ENCODE measurements around the gene LENG9. TPM values are rescaled to one million over a fixed set of nuclear protein-coding genes. Genes with fewer than 3 reads are reported as not detected.
A peak's percentile ranks its signal among the peaks of the same experiment; 100 is the strongest.
"Not testable (repeated sequence)": the region's sequence is repeated elsewhere in the genome, so short reads cannot be mapped to it uniquely, and the experiment has no call there.

The LENG9 gene
- total RNA-seq, 2 experiments from 2014 or later: 5.3 to 5.6 TPM

GRCh38 chr19:54446349-54446748 is 17.2 kb downstream of the LENG9 start:
- H3K4me1 Mint-ChIP-seq (ENCODE audit: low read depth): peaks cover 36% of the 10 kb centered on the region
- POLR2A ChIA-PET, H3K4me3 Mint-ChIP-seq, H3K27ac Mint-ChIP-seq, DNase-seq, H3K9me3 Mint-ChIP-seq, H3K27me3 Mint-ChIP-seq: not testable (repeated sequence)
- H3K36me3 Mint-ChIP-seq: peaks cover 36% of the 10 kb centered on the region
- CTCF ChIA-PET: interaction anchor here (0.6 kb wide), 1 partner anchor 703 kb away, joined by 3 read pairs; the partner anchor contains the start of gene TNNT1
- intact Hi-C loops (cut with micrococcal nuclease): loop anchor here (5.0 to 10.0 kb wide), 3 partner anchors 289 to 1208 kb away; partner anchors contain the start of genes LENG1, PRPF31, TFPT and U2AF2

- Mint-ChIP-seq H3K27ac (no peak overlapping the region), H3K4me3 (no peak overlapping the region), H3K36me3 (peaks cover 21% of the 10 kb centered on the region), H3K4me1 (ENCODE audit: low read depth) (peaks cover 22% of the 10 kb centered on the region), H3K9me3 (no peaks in the 10 kb centered on the region), H3K27me3 (peaks cover 2% of the 10 kb centered on the region)
- DNase-seq: no peak
- ChIA-PET POLR2A (no interaction called here), CTCF (no interaction called here)
- intact Hi-C loops (cut with micrococcal nuclease): loop anchor here (5.0 to 10.0 kb wide), 3 partner anchors 287 to 1210 kb away; partner anchors contain the start of genes LENG1, PRPF31, TFPT and U2AF2
Observed at GRCh38 chr19:54444737-54445136, 18.8 kb downstream of the LENG9 start.

- Mint-ChIP-seq H3K36me3 (peaks cover 13% of the 10 kb centered on the region), H3K27ac (no peak overlapping the region), H3K4me3 (no peak overlapping the region), H3K9me3 (no peaks in the 10 kb centered on the region), H3K4me1 (ENCODE audit: low read depth) (peaks cover 3% of the 10 kb centered on the region), H3K27me3 (no peaks in the 10 kb centered on the region)
- POLR2A ChIA-PET: interaction anchor here (1.7 kb wide), 1 partner anchor 13 kb away, joined by 4 read pairs; no protein-coding TSS in a partner anchor
- intact Hi-C loops (cut with micrococcal nuclease): loop anchor here (10.0 kb wide), 2 partner anchors 326 to 1214 kb away; partner anchors contain the start of genes PRPF31, TFPT and U2AF2
- DNase-seq: no peak
- CTCF ChIA-PET: interaction anchor here (1.0 kb wide), 1 partner anchor 10 kb away, joined by 3 read pairs; no protein-coding TSS in a partner anchor
Observed at GRCh38 chr19:54440641-54441040, 22.9 kb downstream of the LENG9 start.

GRCh38 chr19:54439174-54439851 is 24.3 kb downstream of the LENG9 start:
- Mint-ChIP-seq H3K27me3 (no peaks in the 10 kb centered on the region), H3K27ac (no peak overlapping the region), H3K4me3 (no peak overlapping the region), H3K4me1 (ENCODE audit: low read depth) (peaks cover 11% of the 10 kb centered on the region), H3K36me3 (peaks cover 7% of the 10 kb centered on the region), H3K9me3 (no peaks in the 10 kb centered on the region)
- DNase-seq: peak; percentile 36
- POLR2A ChIA-PET: interaction anchor here (1.5 kb wide), 1 partner anchor 9 kb away, joined by 4 read pairs; no protein-coding TSS in a partner anchor
- CTCF ChIA-PET: interaction anchor here (1.5 to 2.3 kb wide), 3 partner anchors 9 to 24 kb away, joined by 4 to 14 read pairs (median 5); partner anchors contain the start of genes LENG8 and TTYH1
- intact Hi-C loops (cut with micrococcal nuclease): no loop called here

GRCh38 chr19:54436628-54437252 is 26.8 kb downstream of the LENG9 start:
- POLR2A ChIA-PET: no interaction called here
- DNase-seq: no peak
- Mint-ChIP-seq H3K36me3 (no peaks in the 10 kb centered on the region), H3K27ac (no peak overlapping the region), H3K9me3 (no peaks in the 10 kb centered on the region), H3K4me3 (no peak overlapping the region), H3K4me1 (ENCODE audit: low read depth) (peaks cover 13% of the 10 kb centered on the region), H3K27me3 (no peaks in the 10 kb centered on the region)
- intact Hi-C loops (cut with micrococcal nuclease): no loop called here
- CTCF ChIA-PET: no interaction called here

- Mint-ChIP-seq H3K27me3 (no peaks in the 10 kb centered on the region), H3K4me1 (ENCODE audit: low read depth) (peaks cover 14% of the 10 kb centered on the region), H3K27ac (no peak overlapping the region), H3K4me3 (no peak overlapping the region), H3K36me3 (no peaks in the 10 kb centered on the region), H3K9me3 (no peaks in the 10 kb centered on the region)
- intact Hi-C loops (cut with micrococcal nuclease): no loop called here
- POLR2A ChIA-PET: no interaction called here
- no peak for DNase-seq
- CTCF ChIA-PET: no interaction called here
Observed at GRCh38 chr19:54436031-54436523, 27.5 kb downstream of the LENG9 start.

GRCh38 chr19:54435551-54436016 is 28.0 kb downstream of the LENG9 start:
- Mint-ChIP-seq H3K27ac (no peak overlapping the region), H3K9me3 (no peaks in the 10 kb centered on the region), H3K4me1 (ENCODE audit: low read depth) (peaks cover 14% of the 10 kb centered on the region), H3K4me3 (no peak overlapping the region), H3K36me3 (no peaks in the 10 kb centered on the region), H3K27me3 (no peaks in the 10 kb centered on the region)
- POLR2A ChIA-PET: no interaction called here
- intact Hi-C loops (cut with micrococcal nuclease): no loop called here
- DNase-seq: no peak
- CTCF ChIA-PET: no interaction called here

GRCh38 chr19:54434873-54435214 is 28.7 kb downstream of the LENG9 start:
- ChIA-PET CTCF (no interaction called here), POLR2A (no interaction called here)
- intact Hi-C loops (cut with micrococcal nuclease): no loop called here
- Mint-ChIP-seq H3K27me3 (no peaks in the 10 kb centered on the region), H3K36me3 (no peaks in the 10 kb centered on the region), H3K27ac (no peak overlapping the region), H3K9me3 (no peaks in the 10 kb centered on the region), H3K4me3 (no peak overlapping the region), H3K4me1 (ENCODE audit: low read depth) (peaks cover 14% of the 10 kb centered on the region)
- DNase-seq: peak; percentile 19

- intact Hi-C loops (cut with micrococcal nuclease): no loop called here
- peaks cover 14% of the 10 kb centered on the region for H3K4me1 Mint-ChIP-seq (ENCODE audit: low read depth)
- peaks cover 2% of the 10 kb centered on the region for H3K27me3 Mint-ChIP-seq
- H3K27ac Mint-ChIP-seq: no peak overlapping the region
- no peaks in the 10 kb centered on the region for H3K9me3 Mint-ChIP-seq
- CTCF ChIA-PET: interaction anchor here (0.9 kb wide), 1 partner anchor 46 kb away, joined by 3 read pairs; no protein-coding TSS in a partner anchor
- no peak for DNase-seq
- POLR2A ChIA-PET: interaction anchor here (1.9 kb wide), 1 partner anchor 15 kb away, joined by 5 read pairs; the partner anchor contains the start of gene LENG8
- H3K36me3 Mint-ChIP-seq: no peaks in the 10 kb centered on the region
- no peak overlapping the region for H3K4me3 Mint-ChIP-seq
Observed at GRCh38 chr19:54434112-54434872, 29.3 kb downstream of the LENG9 start.

- H3K36me3 Mint-ChIP-seq: no peaks in the 10 kb centered on the region
- no peak overlapping the region for H3K4me3 Mint-ChIP-seq
- no peaks in the 10 kb centered on the region for H3K9me3 Mint-ChIP-seq
- ChIA-PET POLR2A (interaction anchor here (1.9 kb wide), 1 partner anchor 15 kb away, joined by 5 read pairs; the partner anchor contains the start of gene LENG8), CTCF (interaction anchor here (0.9 kb wide), 1 partner anchor 45 kb away, joined by 3 read pairs; no protein-coding TSS in a partner anchor)
- intact Hi-C loops (cut with micrococcal nuclease): no loop called here
- no peak overlapping the region for H3K27ac Mint-ChIP-seq
- H3K4me1 Mint-ChIP-seq (ENCODE audit: low read depth): peaks cover 14% of the 10 kb centered on the region
- DNase-seq: no peak
- peaks cover 6% of the 10 kb centered on the region for H3K27me3 Mint-ChIP-seq
Observed at GRCh38 chr19:54433697-54434096, 29.9 kb downstream of the LENG9 start.

GRCh38 chr19:54432144-54432738 is 31.3 kb downstream of the LENG9 start:
- Mint-ChIP-seq H3K4me1 (ENCODE audit: low read depth) (peaks cover 14% of the 10 kb centered on the region), H3K27ac (no peak overlapping the region), H3K9me3 (no peaks in the 10 kb centered on the region), H3K36me3 (no peaks in the 10 kb centered on the region), H3K4me3 (no peak overlapping the region), H3K27me3 (peaks cover 7% of the 10 kb centered on the region)
- intact Hi-C loops (cut with micrococcal nuclease): no loop called here
- ChIA-PET POLR2A (interaction anchor here (1.9 kb wide), 1 partner anchor 17 kb away, joined by 5 read pairs; the partner anchor contains the start of gene LENG8), CTCF (no interaction called here)
- DNase-seq: no peak

All from activated CD4-positive, alpha-beta memory T cell treated with anti-CD3 and anti-CD28 coated beads for 36 hours (primary cell).